Calu3 (cell line): ENCODE results near the gene FGR. TPM values are rescaled to one million over a fixed set of nuclear protein-coding genes. Genes with fewer than 3 reads are reported as not detected.
A peak's percentile ranks its signal among the peaks of the same experiment; 100 is the strongest.

Source experiments
- BruUV-seq: library from RNA; stranded (reverse); fragments of 400-500 nt; replicated peaks from 2 replicates; lab custom pipeline; 2021; lab: Mats Ljungman, UMichigan
- CTCF ChIA-PET: fragments of 300-600 bp; sonication (Branson Sonifier 250); formaldehyde crosslinking; loops from one replicate; lab custom pipeline; 2022; ENCODE audit warnings: antibody characterized with exemption; lab: Charles Lee
- DNase-seq: peaks from one replicate; pipeline ENCODE4 v3.0.0; 2022
- H3K27ac Mint-ChIP-seq: one replicate; pipeline ENCODE4 v1.8.0; 2022; ENCODE audit warnings: mixed read lengths; ENCODE audit not compliant: unreplicated experiment
- H3K27me3 Mint-ChIP-seq: one replicate; pipeline ENCODE4 v1.8.0; 2022; ENCODE audit warnings: mixed read lengths; ENCODE audit not compliant: unreplicated experiment
- H3K36me3 Mint-ChIP-seq: one replicate; pipeline ENCODE4 v1.8.0; 2022; ENCODE audit warnings: mild to moderate bottlenecking, moderate library complexity, mixed read lengths; ENCODE audit not compliant: insufficient read depth, unreplicated experiment
- H3K4me1 Mint-ChIP-seq: one replicate; pipeline ENCODE4 v1.8.0; 2022; ENCODE audit warnings: mild to moderate bottlenecking, low read depth, mixed read lengths; ENCODE audit not compliant: unreplicated experiment
- H3K4me3 Mint-ChIP-seq: one replicate; pipeline ENCODE4 v1.8.0; 2022; ENCODE audit warnings: mild to moderate bottlenecking, low read depth, moderate library complexity, mixed read lengths; ENCODE audit not compliant: unreplicated experiment
- H3K9me3 Mint-ChIP-seq: one replicate; pipeline ENCODE4 v1.8.0; 2022; ENCODE audit warnings: low read depth, mixed read lengths; ENCODE audit not compliant: unreplicated experiment
- intact Hi-C: fragments of 100-400 bp; cut with micrococcal nuclease; formaldehyde crosslinking; loops from one replicate; pipeline ENCODE4 v1.10.0; 2022; ENCODE audit not compliant: unreplicated experiment
- total RNA-seq: library from RNA; stranded (reverse); gene quantifications from 2 replicates; pipeline ENCODE4 v1.2.3, GENCODE V29; 2022
- TF ChIP-seq, protein P1 (sequence below): fragments of 200-600 bp; IDR thresholded peaks from one replicate; pipeline ENCODE4 v1.8.0; 2022; ENCODE audit warnings: antibody characterized with exemption; ENCODE audit not compliant: unreplicated experiment

The FGR gene
- total RNA-seq, 1 experiment from 2014 or later, result not detected

DNA sequence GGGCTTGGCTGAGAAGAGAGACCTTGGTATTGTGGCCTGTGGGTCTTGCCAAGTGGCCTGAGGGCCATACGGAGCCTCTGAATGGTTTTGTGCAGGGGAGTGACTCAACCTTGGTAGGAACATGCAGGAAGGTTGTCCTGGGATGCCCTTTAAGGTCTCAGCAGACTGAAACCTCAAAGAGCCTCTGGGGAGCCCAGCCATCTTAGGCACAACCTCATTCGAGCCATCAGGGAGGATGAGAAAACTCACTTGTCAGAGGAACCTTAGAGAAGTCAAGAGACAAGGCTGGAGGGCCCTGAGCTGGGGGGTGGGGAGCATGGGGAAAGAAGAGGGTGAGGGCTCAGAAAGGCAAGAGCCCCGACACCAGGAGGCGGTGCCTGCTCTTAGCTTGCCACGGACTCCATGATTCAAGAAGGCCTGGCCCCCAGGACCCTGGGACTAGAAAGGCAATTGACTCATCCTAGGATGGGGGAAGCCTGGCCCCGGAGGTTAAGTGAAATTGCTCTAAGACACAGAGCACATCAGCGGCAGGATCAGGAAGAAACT, 24.0 kb upstream of the FGR start:
- intact Hi-C loops, result no loop called here
- Mint-ChIP-seq H3K4me3 (peak overlapping the region; percentile 74), H3K36me3 (peaks cover 17% of the 10 kb centered on the region), H3K9me3 (no peaks in the 10 kb centered on the region), H3K27me3 (no peaks in the 10 kb centered on the region), H3K4me1 (peaks cover 35% of the 10 kb centered on the region), H3K27ac (peak overlapping the region; percentile 32)
- no TSS peak for BruUV-seq
- CTCF ChIA-PET, result no interaction called here
- TF ChIP-seq, protein P1, sequence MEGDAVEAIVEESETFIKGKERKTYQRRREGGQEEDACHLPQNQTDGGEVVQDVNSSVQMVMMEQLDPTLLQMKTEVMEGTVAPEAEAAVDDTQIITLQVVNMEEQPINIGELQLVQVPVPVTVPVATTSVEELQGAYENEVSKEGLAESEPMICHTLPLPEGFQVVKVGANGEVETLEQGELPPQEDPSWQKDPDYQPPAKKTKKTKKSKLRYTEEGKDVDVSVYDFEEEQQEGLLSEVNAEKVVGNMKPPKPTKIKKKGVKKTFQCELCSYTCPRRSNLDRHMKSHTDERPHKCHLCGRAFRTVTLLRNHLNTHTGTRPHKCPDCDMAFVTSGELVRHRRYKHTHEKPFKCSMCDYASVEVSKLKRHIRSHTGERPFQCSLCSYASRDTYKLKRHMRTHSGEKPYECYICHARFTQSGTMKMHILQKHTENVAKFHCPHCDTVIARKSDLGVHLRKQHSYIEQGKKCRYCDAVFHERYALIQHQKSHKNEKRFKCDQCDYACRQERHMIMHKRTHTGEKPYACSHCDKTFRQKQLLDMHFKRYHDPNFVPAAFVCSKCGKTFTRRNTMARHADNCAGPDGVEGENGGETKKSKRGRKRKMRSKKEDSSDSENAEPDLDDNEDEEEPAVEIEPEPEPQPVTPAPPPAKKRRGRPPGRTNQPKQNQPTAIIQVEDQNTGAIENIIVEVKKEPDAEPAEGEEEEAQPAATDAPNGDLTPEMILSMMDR, result no peak
- no peak for DNase-seq

DNA sequence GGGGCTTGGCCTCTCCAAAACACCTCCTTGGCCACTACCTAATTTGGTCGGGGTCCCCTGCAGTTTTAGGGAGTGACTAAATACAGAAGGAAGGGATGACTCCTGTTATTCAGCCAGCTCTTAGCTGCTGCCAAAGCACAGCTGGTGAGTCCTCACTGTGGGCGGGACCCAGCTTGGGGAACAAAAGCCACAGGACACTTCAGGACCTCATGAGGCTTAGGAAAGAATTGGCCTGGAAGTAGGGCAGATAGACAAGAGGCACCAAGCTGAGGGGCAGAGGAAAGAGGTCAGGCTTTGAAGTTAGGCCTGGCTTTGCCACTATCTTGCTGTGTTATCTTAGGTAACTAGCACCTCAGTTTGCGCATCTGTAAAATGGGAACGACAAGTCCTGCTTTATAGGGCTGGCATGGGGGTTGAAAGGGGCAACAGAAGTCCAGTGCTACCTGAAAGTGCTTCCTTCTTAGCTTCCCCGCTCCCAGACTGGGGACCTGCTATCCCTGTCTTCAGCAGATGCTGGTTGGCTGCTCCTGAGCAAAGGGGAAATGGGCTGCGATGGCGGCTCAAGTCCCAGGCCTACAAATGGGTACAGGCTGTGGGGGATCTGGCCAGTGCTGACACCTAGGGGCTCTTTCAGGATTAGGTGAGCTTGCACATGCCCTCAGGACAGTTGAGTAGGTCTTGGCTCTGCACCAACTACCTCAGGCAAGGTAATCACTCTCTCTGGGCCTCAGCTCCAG, 21.3 kb upstream of the FGR start:
- no TSS peak for BruUV-seq
- intact Hi-C loops, result no loop called here
- CTCF ChIA-PET, result interaction anchor here (0.7 kb wide), 1 partner anchor 9 kb away, joined by 3 read pairs; no protein-coding TSS in a partner anchor
- Mint-ChIP-seq H3K4me3 (no peak overlapping the region), H3K9me3 (no peaks in the 10 kb centered on the region), H3K27me3 (no peaks in the 10 kb centered on the region), H3K36me3 (peaks cover 17% of the 10 kb centered on the region), H3K4me1 (peaks cover 27% of the 10 kb centered on the region), H3K27ac (no peak overlapping the region)
- TF ChIP-seq, protein P1, result no peak
- no peak for DNase-seq

- H3K27me3 Mint-ChIP-seq, result no peaks in the 10 kb centered on the region
- no peak overlapping the region for H3K4me3 Mint-ChIP-seq
- no peak overlapping the region for H3K27ac Mint-ChIP-seq
- BruUV-seq, result no TSS peak
- CTCF ChIA-PET, result no interaction called here
- peaks cover 16% of the 10 kb centered on the region for H3K36me3 Mint-ChIP-seq
- H3K4me1 Mint-ChIP-seq, result peaks cover 30% of the 10 kb centered on the region
- H3K9me3 Mint-ChIP-seq, result no peaks in the 10 kb centered on the region
- TF ChIP-seq, protein P1, result no peak
- DNase-seq, result no peak
- intact Hi-C loops, result no loop called here
These were observed 20.4 kb upstream of the FGR start for GRCh38 chr1:27655151-27655937.

DNA sequence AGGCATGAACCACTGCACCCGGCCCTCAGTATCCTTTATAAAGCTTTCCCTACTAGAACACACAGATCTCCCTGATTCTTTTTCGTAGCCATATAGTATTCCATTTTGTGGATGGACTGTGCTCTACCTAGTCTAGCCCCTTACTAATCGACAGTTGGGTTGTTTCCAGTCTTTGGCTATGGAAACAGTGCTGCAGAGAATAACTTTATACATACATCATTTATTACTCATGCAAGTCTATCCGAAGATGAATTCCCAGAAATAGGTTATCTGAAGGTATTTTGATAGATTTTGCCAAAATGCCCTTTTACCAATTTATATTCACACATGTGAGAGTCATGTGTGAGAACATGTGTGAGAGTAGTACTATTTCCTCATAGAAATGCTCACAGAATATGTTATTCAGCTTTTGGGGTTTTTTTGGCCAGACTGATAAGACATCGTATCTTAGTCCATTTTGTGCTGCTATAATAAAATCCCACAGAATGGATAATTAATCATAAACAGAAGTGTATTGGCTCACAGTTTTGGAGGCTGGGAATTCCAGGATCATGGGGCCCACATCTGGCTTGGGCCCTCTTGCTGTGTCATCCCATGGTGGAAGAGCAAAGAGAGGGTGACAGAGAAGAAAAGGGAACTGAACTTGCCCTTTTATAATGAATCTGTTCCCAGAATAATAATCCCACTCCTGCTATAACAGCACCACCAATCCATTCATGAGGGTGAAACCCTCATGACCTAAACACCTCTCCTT, 17.3 kb upstream of the FGR start:
- H3K27ac Mint-ChIP-seq, result no peak overlapping the region
- intact Hi-C loops, result no loop called here
- no peaks in the 10 kb centered on the region for H3K9me3 Mint-ChIP-seq
- no peaks in the 10 kb centered on the region for H3K27me3 Mint-ChIP-seq
- DNase-seq, result no peak
- H3K4me1 Mint-ChIP-seq, result peaks cover 20% of the 10 kb centered on the region
- CTCF ChIA-PET, result no interaction called here
- no peaks in the 10 kb centered on the region for H3K36me3 Mint-ChIP-seq
- TF ChIP-seq, protein P1, result no peak
- H3K4me3 Mint-ChIP-seq, result no peak overlapping the region
- no TSS peak for BruUV-seq
